H1 (cell line): ENCODE results near the gene RRAD. TPM values are rescaled to one million over a fixed set of nuclear protein-coding genes. Genes with fewer than 3 reads are reported as not detected.

Experiments
- CBX8 ChIP-seq: fragments of 300-800, 300-1000 bp; sonication (generic); IDR thresholded peaks from 2 replicates; pipeline ENCODE4 v1.7.1; 2016; ENCODE audit warnings: low read depth, low read length, borderline replicate concordance
- GABPA ChIP-seq: IDR thresholded peaks from 2 replicates; pipeline ENCODE4 v1.6.1; 2011; ENCODE audit warnings: mild to moderate bottlenecking, low read length, moderate library complexity, borderline replicate concordance; ENCODE audit not compliant: insufficient read depth
- KDM1A ChIP-seq: fragments of 200-600, 300-600 bp; sonication (generic); IDR thresholded peaks from 2 replicates; pipeline ENCODE4 v1.7.1; 2016; ENCODE audit warnings: mild to moderate bottlenecking, low read length, borderline replicate concordance
- MAX ChIP-seq: IDR thresholded peaks from 2 replicates; pipeline ENCODE4 v1.6.1; 2012; ENCODE audit warnings: inconsistent platforms
- NANOG ChIP-seq: IDR thresholded peaks from 2 replicates; pipeline ENCODE4 v1.6.1; 2011; ENCODE audit warnings: low read length, low read depth, mild to moderate bottlenecking, inconsistent platforms; ENCODE audit not compliant: insufficient read depth, poor library complexity, severe bottlenecking
- NRF1 ChIP-seq: IDR thresholded peaks from 2 replicates; pipeline ENCODE4 v1.6.1; 2011; ENCODE audit warnings: mild to moderate bottlenecking, low read depth, low read length, improper control_type of control experiment
- RFX5 ChIP-seq: IDR thresholded peaks from 2 replicates; pipeline ENCODE4 v1.6.1; 2011; ENCODE audit warnings: low read depth, low read length, improper control_type of control experiment, borderline replicate concordance
- TAF7 ChIP-seq: optimal IDR thresholded peaks from 2 replicates; pipeline ENCODE3; 2011; ENCODE audit warnings: low read depth, mild to moderate bottlenecking, inconsistent platforms, low read length, moderate library complexity, borderline replicate concordance
- TEAD4 ChIP-seq: IDR thresholded peaks from 2 replicates; pipeline ENCODE4 v1.6.1; 2012; ENCODE audit warnings: low read depth, low read length, inconsistent platforms, mixed read lengths
- polyA plus RNA-seq, 7 experiments: library from polyadenylated mRNA; depleted of rRNA in 3 of 7; stranded (reverse) in 5 of 7; unstranded in 2 of 7; fragments of >200 nt in 5 of 7; fragments of 200-250 nt in 2 of 7; gene quantifications; 1 replicate in 5 of 7; 2 replicates in 1 of 7; 4 replicates in 1 of 7; pipeline versions ENCODE4 v1.2.1 to v1.2.3, GENCODE V29; 2011 to 2013; ENCODE audit warnings: missing spikeins in 2 of 7, mixed read lengths in 2 of 7
- total RNA-seq: library from RNA; stranded (reverse); fragmentation: NEBNext Ultra II Directional; extraction: Animal tissue kit (Norgen Biotek cat#: 25700); gene quantifications from 2 replicates; pipeline ENCODE4 v1.2.1, GENCODE V29; 2021

RRAD gene
- total and polyA plus RNA-seq, 2 of the 8 experiments (the other 6 are each of a cell fraction or from before 2014, with no cell fraction given) = 0.17 TPM; not detected in 1

DNA sequence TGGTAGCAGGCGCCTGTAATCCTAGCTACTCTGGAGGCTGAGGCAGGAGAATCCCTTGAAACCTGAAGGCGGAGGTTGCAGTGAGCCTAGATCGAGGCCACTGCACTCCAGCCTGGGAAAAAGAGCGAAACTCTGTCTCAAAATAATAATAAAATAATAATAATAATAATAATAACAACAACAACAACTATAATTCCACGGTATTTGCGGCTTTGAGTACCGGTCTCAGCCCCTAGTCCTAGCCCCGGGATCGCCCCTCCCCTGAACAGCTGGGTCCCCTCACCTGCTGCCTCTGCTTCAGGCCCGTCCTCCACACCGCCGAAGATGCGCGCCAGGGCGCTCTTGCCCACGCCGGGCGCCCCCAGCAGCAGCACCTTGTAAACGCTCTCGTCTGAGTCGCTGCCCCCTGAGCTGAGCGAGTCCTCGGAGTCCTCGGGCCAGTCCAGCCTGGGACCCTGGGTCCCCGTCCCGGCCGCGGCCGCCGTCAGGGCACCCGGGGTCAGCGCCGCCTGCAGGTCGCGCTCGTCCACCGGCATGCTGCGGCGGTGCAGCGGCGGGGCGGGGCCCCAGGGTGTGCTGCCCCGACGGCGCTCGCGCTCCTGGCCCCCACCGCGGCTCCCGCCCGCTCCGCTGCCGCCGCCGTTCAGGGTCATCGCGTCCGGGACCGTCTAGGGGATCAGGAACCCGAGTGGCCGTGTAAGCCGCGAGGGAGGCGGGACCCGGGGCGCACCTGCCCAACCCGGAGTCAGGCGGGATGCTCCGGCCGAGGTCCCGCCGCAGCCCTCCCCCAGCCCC lies 611 bp downstream of the RRAD start (continued):
- no peak for TF ChIP-seq NRF1
- TF ChIP-seq NANOG = no peak
- TF ChIP-seq MAX = peak; percentile 41; the same call in 1 of the 2 replicates
- peak; percentile 43 for TF ChIP-seq TAF7
- TF ChIP-seq TEAD4 = peak; percentile 18; the same call in 1 of the 2 replicates
- TF ChIP-seq KDM1A = no peak
- TF ChIP-seq GABPA = 0 out of 2 replicates have a peak, but pooled peaks have one; percentile 39
- no peak for TF ChIP-seq CBX8
- TF ChIP-seq RFX5 = no peak
